B cell (primary cell): ENCODE measurements around the gene MMP23B. TPM values are rescaled to one million over a fixed set of nuclear protein-coding genes. Genes with fewer than 3 reads are reported as not detected.

Source experiments
- ATAC-seq: fragments of 200-7000 bp; cut with Tn5 transposase; one replicate; pipeline ENCODE4 v1.10.0; 2021; ENCODE audit warnings: low read depth, mild to moderate bottlenecking, moderate number of reproducible peaks, moderate library complexity
- CTCF ChIA-PET: fragments of 350-600 bp; sonication (Branson Sonifier 250); formaldehyde crosslinking; loops from one replicate; lab custom pipeline; 2021; ENCODE audit warnings: antibody characterized with exemption, inconsistent platforms; lab: Charles Lee
- POLR2A ChIA-PET: fragments of 350-600 bp; sonication (Branson Sonifier 250); formaldehyde crosslinking; loops from one replicate; lab custom pipeline; 2021; ENCODE audit warnings: antibody characterized with exemption; lab: Charles Lee
- DNase-seq: peaks from one replicate; pipeline ENCODE4 v3.0.0; 2013
- H2AFZ ChIP-seq: 2 replicates; pipeline ENCODE4 v1.6.1; 2012; ENCODE audit warnings: mild to moderate bottlenecking, low read depth, low read length; ENCODE audit not compliant: insufficient read depth, poor library complexity, severe bottlenecking
- H3K27ac ChIP-seq, 2 donors: 1 replicate in 1 of 2; 2 replicates in 1 of 2; pipeline ENCODE4 v1.5.1; 2012 to 2013; ENCODE audit warnings: low read length in 2 of 2, mild to moderate bottlenecking in 2 of 2, moderate library complexity in 1 of 2
- H3K27me3 ChIP-seq, 4 experiments: fragments of 200-600 bp in 1 of 4; sonication (generic) in 1 of 4; replicated peaks in 1 of 4; 1 replicate in 2 of 4; 2 replicates in 2 of 4; pipeline versions ENCODE4 v1.6.1 to v1.7.0; 2013 to 2016; ENCODE audit warnings: low read length in 3 of 4, mild to moderate bottlenecking in 2 of 4, mixed read lengths in 1 of 4, moderate library complexity in 1 of 4; ENCODE audit not compliant: insufficient read depth in 4 of 4, control insufficient read depth in 3 of 4; ENCODE audit errors: control extremely low read depth in 1 of 4
- H3K36me3 ChIP-seq, 2 experiments: replicated peaks in 1 of 2; 1 replicate in 1 of 2; 2 replicates in 1 of 2; pipeline versions ENCODE4 v1.6.1 to v1.7.1; 2013; ENCODE audit warnings: low read length in 1 of 2; ENCODE audit not compliant: insufficient read depth in 2 of 2, control insufficient read depth in 1 of 2; ENCODE audit errors: control extremely low read depth in 1 of 2, extremely low read depth in 1 of 2
- H3K4me1 ChIP-seq, 2 donors: fragments of 200-600 bp in 1 of 2; sonication (generic) in 1 of 2; 1 replicate in 1 of 2; 2 replicates in 1 of 2; pipeline versions ENCODE4 v1.5.1 to v1.6.1; 2013 to 2017; ENCODE audit warnings: low read length in 2 of 2; ENCODE audit not compliant: control insufficient read depth in 2 of 2, insufficient read depth in 2 of 2
- H3K4me2 ChIP-seq: replicated peaks from 2 replicates; pipeline ENCODE3; 2012; ENCODE audit warnings: mild to moderate bottlenecking, low read depth, low read length; ENCODE audit not compliant: poor library complexity, severe bottlenecking
- H3K4me3 ChIP-seq, 5 experiments: fragments of 200-600 bp in 1 of 5; sonication (generic) in 1 of 5; 1 replicate in 3 of 5; 2 replicates in 2 of 5; pipeline versions ENCODE4 v1.5.1 to v1.7.0; 2011 to 2016; ENCODE audit warnings: low read length in 4 of 5, mild to moderate bottlenecking in 4 of 5, low read depth in 2 of 5, control low read depth in 1 of 5, moderate library complexity in 1 of 5; ENCODE audit not compliant: insufficient read depth in 1 of 5; ENCODE audit errors: control extremely low read depth in 1 of 5, extremely low read depth in 1 of 5
- H3K79me2 ChIP-seq: fragments of 200-600 bp; sonication (generic); one replicate; pipeline ENCODE4 v1.6.0; 2016; ENCODE audit warnings: low read length; ENCODE audit not compliant: control insufficient read depth, insufficient read depth
- H3K9ac ChIP-seq: fragments of 200-600 bp; sonication (generic); 2 replicates; pipeline ENCODE4 v1.6.1; 2017; ENCODE audit warnings: mild to moderate bottlenecking, low read length, moderate library complexity
- H3K9me3 ChIP-seq, 3 donors: one replicate each; pipeline versions ENCODE4 v1.6.1 to v1.7.1; 2013; ENCODE audit warnings: low read length in 2 of 3; ENCODE audit not compliant: control insufficient read depth in 2 of 3, insufficient read depth in 1 of 3; ENCODE audit errors: control extremely low read depth in 1 of 3
- H4K20me1 ChIP-seq: 2 replicates; pipeline ENCODE4 v1.6.0; 2012; ENCODE audit warnings: mild to moderate bottlenecking, low read length; ENCODE audit not compliant: insufficient read depth, control insufficient read depth, poor library complexity, severe bottlenecking
- H3K27ac Mint-ChIP-seq: one replicate; pipeline ENCODE4 v1.8.0; 2021; ENCODE audit warnings: mixed read lengths
- H3K27me3 Mint-ChIP-seq: one replicate; pipeline ENCODE4 v1.8.0; 2021; ENCODE audit warnings: mixed read lengths
- H3K4me1 Mint-ChIP-seq: one replicate; pipeline ENCODE4 v1.8.0; 2021; ENCODE audit warnings: mixed read lengths
- H3K4me3 Mint-ChIP-seq: one replicate; pipeline ENCODE4 v1.8.0; 2021; ENCODE audit warnings: mixed read lengths
- H3K9me3 Mint-ChIP-seq: one replicate; pipeline ENCODE4 v1.8.0; 2022; ENCODE audit warnings: mixed read lengths; ENCODE audit not compliant: insufficient read depth
- CTCF ChIP-seq: fragments of 200-600 bp; IDR thresholded peaks from one replicate; pipeline ENCODE4 v1.8.0; 2022; ENCODE audit warnings: antibody characterized with exemption, mild to moderate bottlenecking
- EZH2 ChIP-seq: IDR thresholded peaks from 2 replicates; pipeline ENCODE4 v1.6.1; 2012; ENCODE audit warnings: borderline replicate concordance, low read depth, mild to moderate bottlenecking, moderate library complexity, low read length; ENCODE audit not compliant: insufficient read depth, poor library complexity, severe bottlenecking
- WGBS: methylation state at CpG from one replicate; pipeline ENCODE4 v1.1.5; 2013; ENCODE audit warnings: missing lambda C conversion rate; ENCODE audit not compliant: insufficient coverage; 5-methylcytosine and 5-hydroxymethylcytosine counted together
- intact Hi-C: fragments of 100-400 bp; cut with micrococcal nuclease; formaldehyde crosslinking; loops from one replicate; pipeline ENCODE4 v1.10.0; 2022
- polyA plus RNA-seq: library from polyadenylated mRNA; depleted of rRNA; stranded (reverse); fragments of >200 nt; gene quantifications from 2 replicates; pipeline ENCODE4 v1.2.3, GENCODE V29; 2012
- total RNA-seq, 2 donors: library from RNA; stranded (reverse); fragments of 120-200 nt in 1 of 2; gene quantifications; 1 replicate in 1 of 2; 2 replicates in 1 of 2; pipeline versions ENCODE4 v1.2.3 to v1.2.4, GENCODE V29; 2013 to 2022

The MMP23B gene
- total and polyA plus RNA-seq, 2 donors (not counting 1 experiment from before 2014, with no cell fraction given), result 1.0 to 1.7 TPM

- H3K79me2 ChIP-seq, result no peaks in the 10 kb centered on the region
- Mint-ChIP-seq H3K4me1 (peaks cover 26% of the 10 kb centered on the region), H3K27ac (no peak overlapping the region), H3K27me3 (no peaks in the 10 kb centered on the region), H3K4me3 (no peak overlapping the region), H3K9me3 (no peaks in the 10 kb centered on the region)
- POLR2A ChIA-PET, result interaction anchor here (1.0 kb wide), 1 partner anchor 24 kb away, joined by 6 read pairs; no protein-coding TSS in a partner anchor
- no peak for ATAC-seq
- no peak overlapping the region for H3K27ac ChIP-seq
- intact Hi-C loops, result no loop called here
- no peaks in the 10 kb centered on the region for H3K36me3 ChIP-seq
- peaks cover 19 to 26% of the 10 kb centered on the region in 2 donors for H3K4me1 ChIP-seq
- H3K4me2 ChIP-seq, result no peak overlapping the region
- no peak overlapping the region for H2AFZ ChIP-seq
- H4K20me1 ChIP-seq, result no peaks in the 10 kb centered on the region
- no peak for TF ChIP-seq EZH2
- no peak for TF ChIP-seq CTCF
- DNase-seq, result no peak
- CTCF ChIA-PET, result interaction anchor here (0.8 kb wide), 1 partner anchor 9 kb away, joined by 3 read pairs; the partner anchor contains the start of gene MIB2
- no peak overlapping the region for H3K9ac ChIP-seq
- no peaks in the 10 kb centered on the region for H3K9me3 ChIP-seq
- H3K4me3 ChIP-seq, result no peak overlapping the region
- peaks cover 0 to 2% (median 0%) of the 10 kb centered on the region in 4 experiments for H3K27me3 ChIP-seq
- WGBS, result 98% methylated on average over 13 of the region's 13 CpGs
Measured at GRCh38 chr1:1606232-1606631, 25.7 kb upstream of the MMP23B start.

GRCh38 chr1:1609822-1610485, 22.0 kb upstream of the MMP23B start:
- no peak overlapping the region for H3K4me2 ChIP-seq
- CTCF ChIA-PET, result interaction anchor here (0.5 kb wide), 1 partner anchor 286 kb away, joined by 3 read pairs; no protein-coding TSS in a partner anchor
- H3K4me3 Mint-ChIP-seq, result no peak overlapping the region
- DNase-seq (no peak), ATAC-seq (no peak)
- no peak overlapping the region for H3K27ac Mint-ChIP-seq
- no peak overlapping the region for H3K9ac ChIP-seq
- H4K20me1 ChIP-seq, result peaks cover 6% of the 10 kb centered on the region
- no peaks in the 10 kb centered on the region for H3K27me3 Mint-ChIP-seq
- H3K4me1 ChIP-seq, result peaks cover 20 to 25% of the 10 kb centered on the region in 2 donors
- no peaks in the 10 kb centered on the region for H3K36me3 ChIP-seq
- H3K9me3 Mint-ChIP-seq, result no peaks in the 10 kb centered on the region
- no peaks in the 10 kb centered on the region for H3K27me3 ChIP-seq
- TF ChIP-seq CTCF, result no peak
- TF ChIP-seq EZH2, result no peak
- H3K79me2 ChIP-seq, result peaks cover 14% of the 10 kb centered on the region
- POLR2A ChIA-PET, result interaction anchor here (0.7 kb wide), 1 partner anchor 38 kb away, joined by 3 read pairs; no protein-coding TSS in a partner anchor
- peaks cover 29% of the 10 kb centered on the region for H3K4me1 Mint-ChIP-seq
- no peak overlapping the region for H3K27ac ChIP-seq
- H3K9me3 ChIP-seq, result no peaks in the 10 kb centered on the region
- intact Hi-C loops, result no loop called here
- H2AFZ ChIP-seq, result no peak overlapping the region
- 86% methylated on average over 8 of the region's 12 CpGs for WGBS
- no peak overlapping the region for H3K4me3 ChIP-seq
